Breast epithelium (tissue), 4 donors: ENCODE measurements around the gene DUSP22. TPM values are rescaled to one million over a fixed set of nuclear protein-coding genes. Genes with fewer than 3 reads are reported as not detected.

Experiments used
- DNase-seq, 2 donors: peaks; one replicate each; pipeline ENCODE4 v3.0.0-alpha.2; 2019; ENCODE audit warnings: low spot score in 2 of 2
- H3K27ac ChIP-seq, 2 donors: fragments of 200-600 bp; sonication (generic) in 1 of 2; one replicate each; pipeline ENCODE4 v1.5.1; 2016 to 2019; ENCODE audit warnings: mild to moderate bottlenecking in 1 of 2
- H3K27me3 ChIP-seq, 2 donors: fragments of 200-600 bp; sonication (generic) in 1 of 2; one replicate each; pipeline versions ENCODE4 v1.5.1 to v1.6.0; 2017 to 2019; ENCODE audit warnings: control low read depth in 1 of 2, mild to moderate bottlenecking in 1 of 2
- H3K36me3 ChIP-seq: fragments of 200-600 bp; one replicate; pipeline ENCODE4 v1.5.1; 2019
- H3K4me1 ChIP-seq, 2 donors: fragments of 200-600 bp; sonication (generic); one replicate each; pipeline ENCODE4 v1.5.1; 2016 to 2019; ENCODE audit warnings: control low read depth in 1 of 2
- H3K4me3 ChIP-seq, 3 donors: fragments of 200-600 bp; sonication (generic); 1 replicate in 2 of 3; 2 replicates in 1 of 3; pipeline ENCODE4 v1.5.1; 2016 to 2019; ENCODE audit warnings: mild to moderate bottlenecking in 3 of 3, moderate library complexity in 2 of 3
- H3K9me3 ChIP-seq, 2 donors: fragments of 200-600 bp; sonication (generic) in 1 of 2; one replicate each; pipeline ENCODE4 v1.5.1; 2016 to 2019; ENCODE audit warnings: control low read depth in 1 of 2
- POLR2A ChIP-seq: fragments of 450-650 bp; IDR thresholded peaks from one replicate; pipeline ENCODE4 v1.6.1; 2016; ENCODE audit warnings: antibody characterized with exemption, mild to moderate bottlenecking, moderate library complexity
- POLR2AphosphoS5 ChIP-seq, 3 donors: sonication (generic); formaldehyde crosslinking; IDR thresholded peaks; one replicate each; pipeline ENCODE4 v1.6.1; 2017; ENCODE audit warnings: antibody characterized with exemption in 3 of 3
- intact Hi-C: fragments of 100-400 bp; cut with DNase I; formaldehyde crosslinking; loops from one replicate; pipeline ENCODE4 v1.15.1; 2023; ENCODE audit warnings: low total_unique reads
- total RNA-seq, 3 donors: library from RNA; depleted of rRNA; stranded (reverse); fragments of >200 nt; gene quantifications; one replicate each; pipeline ENCODE4 v1.1.0, GENCODE V29; 2016
- TF ChIP-seq, protein P1 (sequence below), 3 donors: fragments of 450-650 bp; IDR thresholded peaks; one replicate each; pipeline ENCODE4 v1.5.1; 2016 to 2017; ENCODE audit warnings: antibody characterized with exemption in 3 of 3, mild to moderate bottlenecking in 3 of 3, moderate library complexity in 3 of 3

DUSP22 gene
- total RNA-seq, 3 donors from 2014 or later: 55.6 to 81.9 (median 59.0) TPM

DNA sequence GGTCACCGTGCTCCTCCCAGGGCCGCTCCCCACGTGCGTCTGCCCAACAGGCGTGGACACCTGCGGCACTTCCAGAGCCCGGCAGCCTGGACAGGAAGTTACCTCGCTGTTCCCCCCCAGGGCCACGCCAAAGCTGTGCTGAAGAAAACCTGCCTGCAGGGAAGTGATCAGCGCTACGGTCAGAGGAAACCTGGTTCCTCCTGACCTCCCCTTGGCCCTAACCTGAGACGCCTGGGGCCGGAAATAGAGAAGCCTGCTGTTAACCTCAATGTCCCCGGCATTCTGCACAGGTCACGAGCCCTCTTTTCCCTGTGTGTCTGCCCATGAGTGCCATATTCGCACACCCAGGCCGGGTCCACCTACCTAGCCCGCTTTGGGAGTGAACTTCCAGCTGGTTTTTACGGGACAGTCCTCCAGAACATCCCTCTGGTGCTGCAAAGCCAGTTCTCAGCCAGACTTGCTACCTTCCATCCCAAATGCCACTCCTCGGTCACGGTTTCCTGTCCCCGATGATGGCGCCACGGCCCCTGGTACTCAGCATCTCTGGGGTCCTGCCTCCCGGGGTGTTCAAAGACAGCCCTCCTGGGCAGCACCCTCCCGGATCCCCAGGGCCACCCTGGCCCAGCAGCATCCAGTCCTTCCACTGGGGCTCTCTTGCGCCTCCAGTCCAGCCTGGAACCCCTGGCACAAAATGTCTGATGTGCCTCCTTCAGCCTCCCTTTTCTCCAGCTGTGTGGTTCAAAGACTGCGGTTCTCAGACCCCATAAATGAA, 87.3 kb downstream of the DUSP22 start:
- H3K27ac ChIP-seq: no peak overlapping the region
- H3K4me1 ChIP-seq: no peaks in the 10 kb centered on the region
- intact Hi-C loops: no loop called here
- no peak overlapping the region for H3K4me3 ChIP-seq
- H3K36me3 ChIP-seq: no peaks in the 10 kb centered on the region
- H3K9me3 ChIP-seq: no peaks in the 10 kb centered on the region
- H3K27me3 ChIP-seq: peaks cover 0 to 51% of the 10 kb centered on the region in 2 donors
- TF ChIP-seq, protein P1, sequence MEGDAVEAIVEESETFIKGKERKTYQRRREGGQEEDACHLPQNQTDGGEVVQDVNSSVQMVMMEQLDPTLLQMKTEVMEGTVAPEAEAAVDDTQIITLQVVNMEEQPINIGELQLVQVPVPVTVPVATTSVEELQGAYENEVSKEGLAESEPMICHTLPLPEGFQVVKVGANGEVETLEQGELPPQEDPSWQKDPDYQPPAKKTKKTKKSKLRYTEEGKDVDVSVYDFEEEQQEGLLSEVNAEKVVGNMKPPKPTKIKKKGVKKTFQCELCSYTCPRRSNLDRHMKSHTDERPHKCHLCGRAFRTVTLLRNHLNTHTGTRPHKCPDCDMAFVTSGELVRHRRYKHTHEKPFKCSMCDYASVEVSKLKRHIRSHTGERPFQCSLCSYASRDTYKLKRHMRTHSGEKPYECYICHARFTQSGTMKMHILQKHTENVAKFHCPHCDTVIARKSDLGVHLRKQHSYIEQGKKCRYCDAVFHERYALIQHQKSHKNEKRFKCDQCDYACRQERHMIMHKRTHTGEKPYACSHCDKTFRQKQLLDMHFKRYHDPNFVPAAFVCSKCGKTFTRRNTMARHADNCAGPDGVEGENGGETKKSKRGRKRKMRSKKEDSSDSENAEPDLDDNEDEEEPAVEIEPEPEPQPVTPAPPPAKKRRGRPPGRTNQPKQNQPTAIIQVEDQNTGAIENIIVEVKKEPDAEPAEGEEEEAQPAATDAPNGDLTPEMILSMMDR (IDR thresholded peaks at IDR 0.05): no peak
- no peak for TF ChIP-seq POLR2A
- no peak for TF ChIP-seq POLR2AphosphoS5 (IDR thresholded peaks at IDR 0.05)
- DNase-seq: no peak

DNA sequence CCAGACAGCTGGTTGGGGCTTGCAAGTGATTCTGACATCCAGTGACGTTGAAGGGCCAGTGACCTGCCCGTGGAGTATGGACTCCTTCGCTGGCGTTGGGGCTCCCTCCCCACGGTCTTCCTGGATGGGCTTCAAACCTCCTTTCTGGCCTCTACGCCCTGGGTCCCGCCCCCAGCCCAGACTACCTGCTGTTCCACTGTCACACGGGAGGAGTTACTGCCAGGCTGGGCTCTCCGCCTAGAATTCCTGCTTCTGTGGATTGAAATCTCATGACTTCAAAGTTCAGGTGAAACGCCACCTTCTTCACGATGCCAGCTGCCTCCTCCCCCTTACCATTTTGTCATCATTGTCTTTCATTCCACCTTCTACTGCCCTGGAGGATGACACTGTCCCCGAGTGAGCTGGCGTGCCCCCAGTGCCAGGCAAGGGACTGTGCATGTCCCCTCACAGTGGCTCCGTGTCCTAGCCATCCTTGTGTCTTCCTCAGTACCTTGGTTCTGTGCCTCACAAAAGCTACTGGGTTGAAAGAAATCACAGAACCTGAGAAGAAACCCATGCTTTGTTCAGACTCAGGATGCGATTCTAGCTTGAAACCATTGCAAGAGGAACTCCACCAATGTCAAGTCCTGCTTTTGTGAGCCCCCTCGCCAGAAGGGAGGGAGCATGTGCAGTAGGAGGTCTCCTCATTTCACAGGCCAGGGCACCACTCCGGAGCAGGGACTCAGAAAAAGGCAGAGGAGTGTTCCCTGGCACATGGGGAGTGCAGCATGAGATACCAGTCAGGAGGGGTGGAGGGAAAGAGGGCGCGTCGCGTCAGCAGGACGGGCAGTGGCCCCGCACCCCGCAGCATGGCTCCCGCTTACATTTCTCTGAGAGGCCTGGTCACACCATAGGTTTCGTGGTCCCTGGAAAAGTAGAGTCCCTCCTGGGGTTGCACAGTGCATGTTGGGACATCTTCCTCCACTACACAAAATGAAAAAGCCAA, 88.2 kb downstream of the DUSP22 start:
- TF ChIP-seq, protein P1 (IDR thresholded peaks at IDR 0.05): no peak
- TF ChIP-seq POLR2A (no peak), POLR2AphosphoS5 (IDR thresholded peaks at IDR 0.05) (no peak)
- no peak for DNase-seq
- H3K4me1 ChIP-seq: no peaks in the 10 kb centered on the region
- intact Hi-C loops: no loop called here
- H3K4me3 ChIP-seq: no peak overlapping the region
- no peaks in the 10 kb centered on the region for H3K36me3 ChIP-seq
- H3K9me3 ChIP-seq: no peaks in the 10 kb centered on the region
- H3K27me3 ChIP-seq: peaks cover 0 to 50% of the 10 kb centered on the region in 2 donors
- no peak overlapping the region for H3K27ac ChIP-seq

- Histone ChIP-seq H3K36me3 (no peaks in the 10 kb centered on the region), H3K9me3 (no peaks in the 10 kb centered on the region), H3K4me3 (no peak overlapping the region), H3K27ac (no peak overlapping the region), H3K27me3 (peaks cover 0 to 61% of the 10 kb centered on the region in 2 donors), H3K4me1 (no peaks in the 10 kb centered on the region)
- intact Hi-C loops: no loop called here
- TF ChIP-seq POLR2A (no peak), POLR2AphosphoS5 (IDR thresholded peaks at IDR 0.05) (peak in 1 of 3 donors; percentile 11)
- DNase-seq: no peak
These were observed 89.6 kb downstream of the DUSP22 start for GRCh38 chr6:381742-382461.

- Histone ChIP-seq H3K27ac (no peak overlapping the region), H3K27me3 (peaks cover 0 to 61% of the 10 kb centered on the region in 2 donors), H3K4me3 (no peak overlapping the region), H3K36me3 (no peaks in the 10 kb centered on the region), H3K4me1 (no peaks in the 10 kb centered on the region), H3K9me3 (no peaks in the 10 kb centered on the region)
- TF ChIP-seq POLR2AphosphoS5 (IDR thresholded peaks at IDR 0.05) (no peak), POLR2A (no peak)
- TF ChIP-seq, protein P1 (IDR thresholded peaks at IDR 0.05): no peak
- no peak for DNase-seq
- intact Hi-C loops: no loop called here
These were observed 90.9 kb downstream of the DUSP22 start for GRCh38 chr6:382883-383810.
